ENCODE results near the gene SLC38A11.

GRCh38 chr2:164964700-164965099 is 9.4 kb upstream of the SLC38A11 start:
- TF ChIP-seq FOXK2 (IDR thresholded peaks at IDR 0.05) (no peak), ARNT (IDR thresholded peaks at IDR 0.05) (no peak), FOXA1 (IDR thresholded peaks at IDR 0.05) (no peak)
